Measurements from ENCODE around the gene HS3ST4. TPM values are rescaled to one million over a fixed set of nuclear protein-coding genes. Genes with fewer than 3 reads are reported as not detected.

The HS3ST4 gene
- total RNA-seq, 1 experiment from 2014 or later, result not detected

DNA sequence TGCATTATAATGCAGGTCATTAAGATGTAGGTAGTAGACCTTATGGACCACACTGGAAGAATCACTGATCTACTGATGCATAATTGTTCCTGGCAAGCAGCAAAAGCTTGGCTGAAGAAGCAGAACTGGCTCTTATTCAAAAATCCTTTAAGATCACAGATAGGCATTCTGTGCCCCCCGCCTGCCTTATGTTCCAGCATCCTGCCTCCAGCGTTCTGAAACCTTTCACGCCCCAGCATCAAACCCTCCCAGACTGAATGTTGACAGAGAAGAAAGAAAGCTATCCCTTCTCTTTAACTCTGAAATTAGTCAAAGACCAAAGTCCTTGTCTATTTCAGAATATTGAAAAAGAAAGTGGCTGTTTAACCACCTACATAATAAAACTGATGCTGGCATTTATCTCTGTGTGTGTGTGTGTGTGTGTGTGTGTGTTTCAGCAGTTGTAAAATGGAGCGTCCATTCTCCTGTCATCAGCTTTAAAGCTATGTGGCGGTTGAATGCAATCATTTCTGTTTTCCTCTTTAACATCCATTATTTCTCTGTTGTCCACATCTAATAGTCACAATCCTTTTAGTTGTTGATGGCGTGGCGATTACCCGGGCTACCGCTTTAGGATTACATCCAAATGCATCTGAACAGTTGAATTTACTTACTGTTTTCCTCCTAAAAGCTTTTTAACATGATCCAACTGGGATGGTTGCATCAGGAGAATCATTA, 350.4 kb downstream of the HS3ST4 start:
- no peak for DNase-seq (ENCODE audit: unreplicated experiment)
- BruUV-seq (replicated peaks), result no TSS peak
- Mint-ChIP-seq H3K4me1 (ENCODE audit: insufficient read depth, unreplicated experiment) (no peaks in the 10 kb centered on the region), H3K27me3 (ENCODE audit: insufficient read depth, unreplicated experiment) (no peaks in the 10 kb centered on the region), H3K9me3 (ENCODE audit: unreplicated experiment) (peaks cover 49% of the 10 kb centered on the region), H3K27ac (ENCODE audit: low read depth, unreplicated experiment) (no peak overlapping the region), H3K4me3 (ENCODE audit: unreplicated experiment) (no peak overlapping the region), H3K36me3 (ENCODE audit: insufficient read depth, unreplicated experiment) (peaks cover 6% of the 10 kb centered on the region)
- ChIA-PET CTCF (no interaction called here), POLR2A (no interaction called here)
- TF ChIP-seq, protein P1, sequence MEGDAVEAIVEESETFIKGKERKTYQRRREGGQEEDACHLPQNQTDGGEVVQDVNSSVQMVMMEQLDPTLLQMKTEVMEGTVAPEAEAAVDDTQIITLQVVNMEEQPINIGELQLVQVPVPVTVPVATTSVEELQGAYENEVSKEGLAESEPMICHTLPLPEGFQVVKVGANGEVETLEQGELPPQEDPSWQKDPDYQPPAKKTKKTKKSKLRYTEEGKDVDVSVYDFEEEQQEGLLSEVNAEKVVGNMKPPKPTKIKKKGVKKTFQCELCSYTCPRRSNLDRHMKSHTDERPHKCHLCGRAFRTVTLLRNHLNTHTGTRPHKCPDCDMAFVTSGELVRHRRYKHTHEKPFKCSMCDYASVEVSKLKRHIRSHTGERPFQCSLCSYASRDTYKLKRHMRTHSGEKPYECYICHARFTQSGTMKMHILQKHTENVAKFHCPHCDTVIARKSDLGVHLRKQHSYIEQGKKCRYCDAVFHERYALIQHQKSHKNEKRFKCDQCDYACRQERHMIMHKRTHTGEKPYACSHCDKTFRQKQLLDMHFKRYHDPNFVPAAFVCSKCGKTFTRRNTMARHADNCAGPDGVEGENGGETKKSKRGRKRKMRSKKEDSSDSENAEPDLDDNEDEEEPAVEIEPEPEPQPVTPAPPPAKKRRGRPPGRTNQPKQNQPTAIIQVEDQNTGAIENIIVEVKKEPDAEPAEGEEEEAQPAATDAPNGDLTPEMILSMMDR (IDR thresholded peaks at IDR 0.05; ENCODE audit: unreplicated experiment), result no peak
- intact Hi-C loops (cut with micrococcal nuclease), result no loop called here

DNA sequence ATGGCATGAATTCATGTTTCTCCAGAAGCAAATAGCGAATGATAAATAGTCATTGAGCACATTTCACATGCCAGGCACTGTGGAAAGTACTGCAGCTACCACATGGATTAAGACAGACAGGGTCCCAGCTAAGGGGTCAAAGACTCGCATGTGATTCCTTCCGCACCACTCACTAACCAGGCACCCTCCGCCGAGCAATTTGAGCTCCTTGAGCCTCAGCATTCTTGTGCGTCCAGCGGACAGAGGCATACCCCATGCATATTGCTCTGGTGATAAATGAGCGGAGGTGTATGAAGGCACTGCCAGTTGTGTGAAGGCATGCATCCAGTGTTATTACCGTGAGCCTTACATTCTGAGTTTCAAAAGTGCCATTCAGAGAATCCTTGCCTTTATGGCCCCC, 358.7 kb downstream of the HS3ST4 start:
- no peaks in the 10 kb centered on the region for H3K27me3 Mint-ChIP-seq (ENCODE audit: insufficient read depth, unreplicated experiment)
- H3K9me3 Mint-ChIP-seq (ENCODE audit: unreplicated experiment), result peaks cover 58% of the 10 kb centered on the region
- H3K27ac Mint-ChIP-seq (ENCODE audit: low read depth, unreplicated experiment), result no peak overlapping the region
- CTCF ChIA-PET, result interaction anchor here (1.1 kb wide), 1 partner anchor 1105 kb away, joined by 3 read pairs; no protein-coding TSS in a partner anchor
- H3K36me3 Mint-ChIP-seq (ENCODE audit: insufficient read depth, unreplicated experiment), result no peaks in the 10 kb centered on the region
- TF ChIP-seq, protein P1 (IDR thresholded peaks at IDR 0.05; ENCODE audit: unreplicated experiment), result no peak
- no TSS peak for BruUV-seq (replicated peaks)
- intact Hi-C loops (cut with micrococcal nuclease), result no loop called here
- no peak overlapping the region for H3K4me3 Mint-ChIP-seq (ENCODE audit: unreplicated experiment)
- POLR2A ChIA-PET, result no interaction called here
- no peak for DNase-seq (ENCODE audit: unreplicated experiment)
- no peaks in the 10 kb centered on the region for H3K4me1 Mint-ChIP-seq (ENCODE audit: insufficient read depth, unreplicated experiment)

GRCh38 chr16:26051063-26051462, 359.3 kb downstream of the HS3ST4 start:
- intact Hi-C loops (cut with micrococcal nuclease), result no loop called here
- Mint-ChIP-seq H3K4me1 (ENCODE audit: insufficient read depth, unreplicated experiment) (no peaks in the 10 kb centered on the region), H3K9me3 (ENCODE audit: unreplicated experiment) (peaks cover 59% of the 10 kb centered on the region), H3K36me3 (ENCODE audit: insufficient read depth, unreplicated experiment) (no peaks in the 10 kb centered on the region), H3K4me3 (ENCODE audit: unreplicated experiment) (no peak overlapping the region), H3K27ac (ENCODE audit: low read depth, unreplicated experiment) (no peak overlapping the region), H3K27me3 (ENCODE audit: insufficient read depth, unreplicated experiment) (no peaks in the 10 kb centered on the region)
- DNase-seq (ENCODE audit: unreplicated experiment), result no peak
- TF ChIP-seq, protein P1 (IDR thresholded peaks at IDR 0.05; ENCODE audit: unreplicated experiment), result no peak
- POLR2A ChIA-PET, result no interaction called here
- CTCF ChIA-PET, result interaction anchor here (1.1 kb wide), 1 partner anchor 1105 kb away, joined by 3 read pairs; no protein-coding TSS in a partner anchor
- BruUV-seq (replicated peaks), result no TSS peak

DNA sequence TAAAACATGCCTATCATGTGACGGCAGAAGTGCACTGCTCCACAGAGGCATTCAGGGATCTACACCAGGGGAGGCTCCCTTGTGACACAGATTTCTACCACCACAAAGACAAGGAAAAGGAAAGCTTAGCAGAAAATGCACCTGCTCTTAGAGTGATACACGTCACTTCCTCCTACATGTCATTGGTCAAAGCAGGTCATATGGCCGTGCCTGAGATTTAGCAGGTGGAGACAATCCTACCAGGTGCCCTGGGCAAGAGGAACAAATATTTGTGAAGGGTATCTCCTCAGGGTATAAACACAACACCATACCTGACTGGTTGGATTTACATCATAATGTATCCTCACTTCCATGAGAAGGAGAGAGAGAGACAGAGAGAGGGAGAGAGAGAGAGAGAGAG, 362.1 kb downstream of the HS3ST4 start:
- intact Hi-C loops (cut with micrococcal nuclease), result no loop called here
- no TSS peak for BruUV-seq (replicated peaks)
- Mint-ChIP-seq H3K9me3 (ENCODE audit: unreplicated experiment) (peaks cover 43% of the 10 kb centered on the region), H3K27me3 (ENCODE audit: insufficient read depth, unreplicated experiment) (no peaks in the 10 kb centered on the region), H3K4me1 (ENCODE audit: insufficient read depth, unreplicated experiment) (no peaks in the 10 kb centered on the region), H3K4me3 (ENCODE audit: unreplicated experiment) (no peak overlapping the region), H3K36me3 (ENCODE audit: insufficient read depth, unreplicated experiment) (no peaks in the 10 kb centered on the region), H3K27ac (ENCODE audit: low read depth, unreplicated experiment) (no peak overlapping the region)
- CTCF ChIA-PET, result no interaction called here
- TF ChIP-seq, protein P1 (IDR thresholded peaks at IDR 0.05; ENCODE audit: unreplicated experiment), result no peak
- POLR2A ChIA-PET, result no interaction called here
- DNase-seq (ENCODE audit: unreplicated experiment), result no peak
